SK-N-SH treated with all-trans-retinoic acid at 6 μM for 48 hours (cell line): Measurements from ENCODE around the gene HIF1AN.

Source experiments
- ARNTL ChIP-seq: fragments of 450-650 bp; formaldehyde crosslinking; IDR thresholded peaks from 2 replicates; pipeline ENCODE4 v1.5.0; 2020; ENCODE audit warnings: low read depth, mild to moderate bottlenecking, moderate library complexity, borderline replicate concordance
- CSDC2 ChIP-seq: fragments of 250-450 bp; sonication (Bioruptor Pico); IDR thresholded peaks from 2 replicates; pipeline ENCODE4 v1.5.0; 2020; ENCODE audit warnings: mild to moderate bottlenecking, moderate library complexity
- GLIS3 ChIP-seq: fragments of 250-450 bp; sonication (Bioruptor Pico); IDR thresholded peaks from 2 replicates; pipeline ENCODE4 v1.5.0; 2020; ENCODE audit warnings: mild to moderate bottlenecking, moderate library complexity
- PATZ1 ChIP-seq: fragments of 250-450 bp; sonication (Bioruptor Pico); IDR thresholded peaks from 2 replicates; pipeline ENCODE4 v1.8.0; 2020; ENCODE audit warnings: mild to moderate bottlenecking, moderate library complexity, borderline replicate concordance
- POU6F1 ChIP-seq: fragments of 250-450 bp; sonication (Bioruptor Pico); IDR thresholded peaks from 2 replicates; pipeline ENCODE4 v1.8.0; 2021; ENCODE audit warnings: low read depth, mild to moderate bottlenecking, moderate library complexity, borderline replicate concordance
- PPARA ChIP-seq: fragments of 250-450 bp; sonication (Bioruptor Pico); IDR thresholded peaks from 2 replicates; pipeline ENCODE4 v1.5.0; 2020; ENCODE audit warnings: mild to moderate bottlenecking, borderline replicate concordance
- RARB ChIP-seq: fragments of 250-450 bp; sonication (Bioruptor Pico); IDR thresholded peaks from 2 replicates; pipeline ENCODE4 v1.8.0; 2021; ENCODE audit warnings: mild to moderate bottlenecking, moderate library complexity
- TCF4 ChIP-seq: fragments of 250-450 bp; sonication (Bioruptor Pico); IDR thresholded peaks from 2 replicates; pipeline ENCODE4 v1.8.0; 2021; ENCODE audit warnings: mild to moderate bottlenecking, moderate library complexity, borderline replicate concordance
- TSHZ2 ChIP-seq: fragments of 250-450 bp; sonication (Bioruptor Pico); IDR thresholded peaks from 2 replicates; pipeline ENCODE4 v1.5.0; 2020; ENCODE audit warnings: mild to moderate bottlenecking, moderate library complexity
- TF ChIP-seq, protein P1 (sequence below): fragments of 250-450 bp; sonication (Bioruptor Pico); IDR thresholded peaks from 2 replicates; pipeline ENCODE4 v1.5.1; 2020; ENCODE audit warnings: low read depth, mild to moderate bottlenecking, moderate library complexity

DNA sequence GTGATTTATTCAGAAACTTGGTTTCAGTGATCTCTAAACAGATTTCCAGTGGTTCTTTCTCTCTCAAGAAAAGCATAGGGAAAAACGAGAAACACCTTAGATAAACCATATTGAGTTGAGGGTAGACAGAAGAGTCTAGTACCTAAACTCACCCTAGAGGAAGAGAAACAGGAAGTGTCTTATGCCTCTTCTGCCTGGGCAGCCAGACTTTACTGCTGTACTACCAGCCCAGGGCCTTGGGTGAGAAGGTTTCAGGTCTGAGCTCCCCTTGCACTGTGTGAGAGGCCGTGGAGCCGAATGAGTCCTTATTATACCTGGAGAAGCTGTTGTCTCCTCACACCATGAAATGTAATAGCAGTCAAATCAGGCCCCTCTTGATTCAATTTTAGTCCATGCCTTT is 18.2 kb downstream of the HIF1AN start:
- TF ChIP-seq, protein P1, sequence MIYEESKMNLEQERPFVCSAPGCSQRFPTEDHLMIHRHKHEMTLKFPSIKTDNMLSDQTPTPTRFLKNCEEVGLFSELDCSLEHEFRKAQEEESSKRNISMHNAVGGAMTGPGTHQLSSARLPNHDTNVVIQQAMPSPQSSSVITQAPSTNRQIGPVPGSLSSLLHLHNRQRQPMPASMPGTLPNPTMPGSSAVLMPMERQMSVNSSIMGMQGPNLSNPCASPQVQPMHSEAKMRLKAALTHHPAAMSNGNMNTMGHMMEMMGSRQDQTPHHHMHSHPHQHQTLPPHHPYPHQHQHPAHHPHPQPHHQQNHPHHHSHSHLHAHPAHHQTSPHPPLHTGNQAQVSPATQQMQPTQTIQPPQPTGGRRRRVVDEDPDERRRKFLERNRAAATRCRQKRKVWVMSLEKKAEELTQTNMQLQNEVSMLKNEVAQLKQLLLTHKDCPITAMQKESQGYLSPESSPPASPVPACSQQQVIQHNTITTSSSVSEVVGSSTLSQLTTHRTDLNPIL (CRISPR knock-in tag) = no peak
- TF ChIP-seq TCF4 (CRISPR knock-in tag) (no peak), PATZ1 (CRISPR knock-in tag) (no peak), ARNTL (CRISPR knock-in tag) (no peak), POU6F1 (CRISPR knock-in tag) (no peak), PPARA (CRISPR knock-in tag) (no peak), TSHZ2 (no peak), CSDC2 (CRISPR knock-in tag) (no peak), GLIS3 (CRISPR knock-in tag) (no peak), RARB (CRISPR knock-in tag) (no peak)
